ENCODE measurements around the gene PROSER3.

GRCh38 chr19:35720163-35720524 lies 37.8 kb upstream of the PROSER3 start:
- TF ChIP-seq POLR2A (IDR thresholded peaks at IDR 0.05) (no peak), POLR2AphosphoS5 (IDR thresholded peaks at IDR 0.05; ENCODE audit: insufficient read depth in 1 of 2, low read depth in 1 of 2) (no peak), CTCF (IDR thresholded peaks at IDR 0.05) (no peak)
